Measurements from ENCODE around the gene EIF3D. TPM values are rescaled to one million over a fixed set of nuclear protein-coding genes. Genes with fewer than 3 reads are reported as not detected.

EIF3D gene
- total RNA-seq, 2 experiments from 2014 or later = 389 to 392 TPM

DNA sequence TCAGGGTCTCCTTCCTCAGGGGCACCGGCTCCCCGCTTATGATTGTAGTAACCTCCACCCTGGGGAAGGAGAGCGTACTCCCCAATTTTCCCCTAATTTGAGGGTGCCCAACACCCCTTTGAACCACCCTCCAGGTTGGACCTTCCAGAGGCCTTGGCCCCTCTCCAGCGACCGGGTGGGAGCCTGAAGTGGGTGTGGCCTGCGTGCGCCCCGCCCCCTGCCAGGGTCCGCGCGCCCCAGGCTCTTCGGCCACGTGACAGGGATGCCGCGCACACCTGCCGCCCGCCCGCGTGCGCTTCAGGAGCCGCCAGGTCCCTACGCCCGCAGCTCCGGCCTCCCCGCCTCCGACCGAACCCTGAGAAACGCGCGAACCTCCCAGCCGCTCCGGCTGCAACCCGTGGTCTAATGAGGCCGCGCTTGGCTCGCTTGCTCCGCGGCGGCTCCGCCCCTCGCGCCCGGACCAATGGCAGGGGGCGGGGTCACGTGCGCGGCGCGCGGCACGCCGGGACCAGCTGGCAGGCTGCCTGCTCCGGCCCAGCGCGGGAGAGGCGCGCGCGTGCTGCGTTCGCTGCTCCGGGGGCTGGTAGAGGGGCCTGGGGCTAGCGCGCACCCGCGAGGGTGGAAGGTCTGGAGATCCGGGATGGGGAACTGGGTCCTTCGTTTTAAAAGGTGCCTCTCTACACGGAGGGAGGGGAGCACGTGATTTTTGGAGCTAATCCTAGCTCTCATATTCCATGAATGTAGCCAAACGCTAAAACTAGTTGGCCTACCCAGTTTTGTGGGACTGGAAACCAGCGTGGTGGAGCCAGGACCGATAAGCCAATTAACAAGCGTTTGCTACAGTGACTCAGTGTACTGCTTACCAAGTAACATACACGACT lies 22.1 kb downstream of the EIF3D start, which contains the start of gene FOXRED2:
TSS of gene FOXRED2 (minus strand) at position 404 of the 881 bp plus-strand sequence. CDS start 618 bp downstream, outside the sequence.
- ATAC-seq = peak; percentile 94
- peaks cover 20% of the 10 kb centered on the region for H3K4me1 Mint-ChIP-seq (ENCODE audit: low read depth)
- H3K9me3 Mint-ChIP-seq = peaks cover 3% of the 10 kb centered on the region
- DNase-seq = peak; percentile 90
- H3K27ac Mint-ChIP-seq = peak within 1 kb of the TSS; percentile 74
- CTCF ChIA-PET = interaction anchor here (1.1 to 5.2 kb wide), 3 partner anchors 16 to 220 kb away, joined by 3 to 56 read pairs (median 3); no protein-coding TSS in a partner anchor
- intact Hi-C loops (cut with micrococcal nuclease) = no loop called here
- peak within 1 kb of the TSS; percentile 53 for H3K4me3 Mint-ChIP-seq
- POLR2A ChIA-PET = interaction anchor here (0.6 to 12.6 kb wide), 11 partner anchors 8 to 177 kb away, joined by 3 to 172 read pairs (median 4); partner anchors contain the start of gene EIF3D
- TF ChIP-seq, protein P1, sequence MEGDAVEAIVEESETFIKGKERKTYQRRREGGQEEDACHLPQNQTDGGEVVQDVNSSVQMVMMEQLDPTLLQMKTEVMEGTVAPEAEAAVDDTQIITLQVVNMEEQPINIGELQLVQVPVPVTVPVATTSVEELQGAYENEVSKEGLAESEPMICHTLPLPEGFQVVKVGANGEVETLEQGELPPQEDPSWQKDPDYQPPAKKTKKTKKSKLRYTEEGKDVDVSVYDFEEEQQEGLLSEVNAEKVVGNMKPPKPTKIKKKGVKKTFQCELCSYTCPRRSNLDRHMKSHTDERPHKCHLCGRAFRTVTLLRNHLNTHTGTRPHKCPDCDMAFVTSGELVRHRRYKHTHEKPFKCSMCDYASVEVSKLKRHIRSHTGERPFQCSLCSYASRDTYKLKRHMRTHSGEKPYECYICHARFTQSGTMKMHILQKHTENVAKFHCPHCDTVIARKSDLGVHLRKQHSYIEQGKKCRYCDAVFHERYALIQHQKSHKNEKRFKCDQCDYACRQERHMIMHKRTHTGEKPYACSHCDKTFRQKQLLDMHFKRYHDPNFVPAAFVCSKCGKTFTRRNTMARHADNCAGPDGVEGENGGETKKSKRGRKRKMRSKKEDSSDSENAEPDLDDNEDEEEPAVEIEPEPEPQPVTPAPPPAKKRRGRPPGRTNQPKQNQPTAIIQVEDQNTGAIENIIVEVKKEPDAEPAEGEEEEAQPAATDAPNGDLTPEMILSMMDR (IDR thresholded peaks at IDR 0.05) = no peak
- no peaks in the 10 kb centered on the region for H3K27me3 Mint-ChIP-seq
- peaks cover 35% of the 10 kb centered on the region for H3K36me3 Mint-ChIP-seq (ENCODE audit: low read depth)

DNA sequence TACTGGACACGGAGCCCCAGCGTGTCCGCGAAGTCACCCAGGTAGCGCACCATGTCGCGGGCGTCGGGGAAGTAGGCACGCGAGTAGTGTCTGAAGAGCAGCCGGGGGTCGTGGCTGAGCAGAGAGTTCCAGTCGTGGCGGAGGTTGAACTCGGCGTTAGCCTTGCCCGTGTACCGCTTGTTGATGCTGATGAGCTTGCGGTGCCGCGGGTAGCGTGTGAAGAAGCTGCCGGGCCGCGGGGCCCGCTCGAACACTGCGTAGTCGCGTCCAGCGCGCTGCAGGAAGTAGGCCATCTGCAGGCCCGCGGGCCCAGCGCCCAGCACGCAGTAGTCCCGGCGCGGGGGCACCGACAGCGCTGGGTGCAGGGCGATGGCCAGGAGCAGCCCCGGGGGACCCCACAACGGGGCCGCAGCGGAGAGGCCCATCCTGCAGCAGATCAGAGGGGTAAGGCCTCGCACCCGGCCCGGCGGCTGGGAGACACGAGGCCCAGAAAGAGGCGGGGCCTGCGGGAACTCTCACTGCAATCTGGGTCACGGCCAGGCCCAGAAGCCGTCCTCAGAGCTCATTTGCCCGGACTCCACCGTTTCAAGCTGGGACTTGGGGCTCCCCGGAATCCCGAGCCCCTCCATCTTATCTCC lies 22.8 kb downstream of the EIF3D start:
- TF ChIP-seq, protein P1 (IDR thresholded peaks at IDR 0.05) = no peak
- H3K36me3 Mint-ChIP-seq (ENCODE audit: low read depth) = peaks cover 30% of the 10 kb centered on the region
- ATAC-seq (no peak), DNase-seq (no peak)
- intact Hi-C loops (cut with micrococcal nuclease) = no loop called here
- peaks cover 3% of the 10 kb centered on the region for H3K9me3 Mint-ChIP-seq
- H3K27me3 Mint-ChIP-seq = no peaks in the 10 kb centered on the region
- peak overlapping the region; percentile 53 for H3K4me3 Mint-ChIP-seq
- ChIA-PET POLR2A (interaction anchor here (0.9 to 12.6 kb wide), 7 partner anchors 9 to 176 kb away, joined by 3 to 172 read pairs (median 6); partner anchors contain the start of gene EIF3D), CTCF (interaction anchor here (1.0 to 1.6 kb wide), 4 partner anchors 14 to 220 kb away, joined by 3 to 5 read pairs (median 4); no protein-coding TSS in a partner anchor)
- peaks cover 20% of the 10 kb centered on the region for H3K4me1 Mint-ChIP-seq (ENCODE audit: low read depth)
- H3K27ac Mint-ChIP-seq = peak overlapping the region; percentile 67

DNA sequence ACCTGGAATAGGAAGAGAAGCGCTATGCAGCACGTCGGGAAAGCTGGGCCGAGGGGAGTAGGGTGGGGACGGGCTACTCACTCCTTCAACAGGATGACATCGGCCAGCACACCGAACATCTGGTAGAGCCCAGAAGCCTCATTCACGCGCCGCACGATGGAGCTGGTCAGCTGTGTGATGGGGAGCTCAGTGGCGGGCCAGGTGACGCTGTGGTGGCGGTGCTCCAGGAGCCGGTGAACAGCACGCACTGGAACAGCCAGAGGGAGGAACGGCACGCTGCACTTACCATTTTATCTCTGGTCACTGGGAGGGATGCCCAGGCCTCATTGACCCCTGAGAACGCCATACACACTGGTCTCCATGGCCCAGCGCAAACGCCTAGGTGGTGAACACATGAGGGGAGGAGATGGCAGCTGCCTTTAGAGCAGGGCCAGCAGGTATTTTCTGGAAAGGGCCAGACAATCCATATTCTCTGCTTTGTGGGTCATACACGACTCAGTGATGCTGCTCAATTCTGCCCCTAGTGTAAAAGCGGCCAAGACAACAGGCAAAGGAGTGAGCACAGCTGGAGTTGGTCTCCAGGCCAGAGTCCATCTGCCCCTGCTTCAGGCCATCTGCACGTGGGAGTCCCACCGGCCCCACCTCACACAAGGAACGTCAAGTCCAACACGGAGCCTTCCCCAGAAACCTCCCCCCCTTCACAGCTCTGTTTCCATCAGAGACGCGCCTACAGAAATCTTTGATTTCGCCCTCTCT lies 30.9 kb downstream of the EIF3D start:
- Mint-ChIP-seq H3K4me3 (no peak overlapping the region), H3K36me3 (ENCODE audit: low read depth) (peaks cover 20% of the 10 kb centered on the region), H3K9me3 (no peaks in the 10 kb centered on the region), H3K4me1 (ENCODE audit: low read depth) (no peaks in the 10 kb centered on the region), H3K27ac (no peak overlapping the region), H3K27me3 (no peaks in the 10 kb centered on the region)
- TF ChIP-seq, protein P1 (IDR thresholded peaks at IDR 0.05) = no peak
- no peak for DNase-seq
- CTCF ChIA-PET = interaction anchor here (1.5 kb wide), 1 partner anchor 12 kb away, joined by 5 read pairs; no protein-coding TSS in a partner anchor
- no peak for ATAC-seq
- intact Hi-C loops (cut with micrococcal nuclease) = no loop called here
- POLR2A ChIA-PET = interaction anchor here (1.3 to 1.6 kb wide), 2 partner anchors 30 to 221 kb away, joined by 3 to 6 read pairs; partner anchors contain the start of gene EIF3D

DNA sequence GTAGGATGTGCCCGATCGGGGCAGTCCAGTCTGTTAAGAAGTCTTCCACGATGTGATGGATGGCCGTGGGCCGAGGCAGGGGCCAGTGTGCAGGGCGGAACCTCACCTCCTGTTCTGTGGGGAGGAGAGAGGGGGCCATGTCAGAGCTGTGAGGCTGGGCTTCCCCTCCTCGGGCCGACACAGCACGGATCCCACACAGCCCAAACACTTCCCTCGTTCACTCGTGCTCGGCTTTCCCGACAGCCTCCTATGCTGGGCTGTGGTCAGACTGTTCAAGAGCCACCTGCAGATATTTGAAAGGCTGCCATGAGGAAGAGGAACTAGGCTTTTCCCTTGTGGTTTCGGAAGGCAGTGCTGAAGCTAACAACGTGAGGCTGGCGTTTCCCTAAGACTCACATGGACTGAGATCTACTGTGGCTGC lies 35.3 kb downstream of the EIF3D start:
- no peaks in the 10 kb centered on the region for H3K9me3 Mint-ChIP-seq
- ChIA-PET POLR2A (interaction anchor here (0.8 to 1.7 kb wide), 3 partner anchors 21 to 172 kb away, joined by 3 read pairs; no protein-coding TSS in a partner anchor), CTCF (interaction anchor here (1.1 to 2.1 kb wide), 5 partner anchors 11 to 192 kb away, joined by 3 to 6 read pairs (median 4); no protein-coding TSS in a partner anchor)

More for the DNA sequence above, 35.3 kb downstream of the EIF3D start:
- Mint-ChIP-seq H3K4me3 (no peak overlapping the region), H3K27me3 (no peaks in the 10 kb centered on the region), H3K4me1 (ENCODE audit: low read depth) (no peaks in the 10 kb centered on the region), H3K36me3 (ENCODE audit: low read depth) (peaks cover 31% of the 10 kb centered on the region), H3K27ac (no peak overlapping the region)
- DNase-seq = no peak
- TF ChIP-seq, protein P1 (IDR thresholded peaks at IDR 0.05) = no peak
- ATAC-seq = peak; percentile 27
- intact Hi-C loops (cut with micrococcal nuclease) = no loop called here

All from activated CD8-positive, alpha-beta T cell treated with anti-CD3 and anti-CD28 coated beads for 36 hours (primary cell).